Measurements from ENCODE around the gene TMEM185B.

DNA sequence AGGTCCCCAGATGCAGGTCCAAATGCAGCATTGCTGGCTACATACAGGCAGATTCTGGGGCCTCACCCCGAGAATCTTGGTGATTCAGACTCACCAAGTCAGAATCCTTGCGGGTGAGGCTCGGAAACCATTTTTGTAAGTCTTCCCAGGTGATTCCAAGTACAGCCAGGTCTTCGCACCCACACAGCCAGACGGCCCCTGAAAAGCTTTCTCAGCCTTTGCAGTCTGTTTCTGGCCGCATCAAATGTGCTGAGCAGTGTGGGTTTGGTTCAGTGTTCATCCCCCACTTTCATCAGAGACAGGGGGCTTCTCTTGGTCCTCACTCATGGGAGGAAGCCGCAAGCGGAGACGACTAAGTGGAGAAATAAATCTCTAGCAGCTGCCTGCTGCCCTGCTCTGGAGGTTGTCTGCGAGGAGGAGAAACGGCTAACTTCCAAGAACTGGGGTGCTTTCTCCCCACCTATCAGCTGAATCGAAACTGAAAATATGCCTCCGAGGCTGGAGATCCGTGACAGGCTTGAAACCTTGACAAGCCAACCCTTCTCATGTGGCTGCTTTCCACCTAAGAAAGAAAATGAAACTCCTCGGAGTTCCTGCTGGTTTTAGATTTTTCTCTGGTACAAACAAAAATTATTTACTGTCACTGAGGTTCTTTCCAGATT, 8.9 kb upstream of the TMEM185B start:
- TF ChIP-seq, protein P1, sequence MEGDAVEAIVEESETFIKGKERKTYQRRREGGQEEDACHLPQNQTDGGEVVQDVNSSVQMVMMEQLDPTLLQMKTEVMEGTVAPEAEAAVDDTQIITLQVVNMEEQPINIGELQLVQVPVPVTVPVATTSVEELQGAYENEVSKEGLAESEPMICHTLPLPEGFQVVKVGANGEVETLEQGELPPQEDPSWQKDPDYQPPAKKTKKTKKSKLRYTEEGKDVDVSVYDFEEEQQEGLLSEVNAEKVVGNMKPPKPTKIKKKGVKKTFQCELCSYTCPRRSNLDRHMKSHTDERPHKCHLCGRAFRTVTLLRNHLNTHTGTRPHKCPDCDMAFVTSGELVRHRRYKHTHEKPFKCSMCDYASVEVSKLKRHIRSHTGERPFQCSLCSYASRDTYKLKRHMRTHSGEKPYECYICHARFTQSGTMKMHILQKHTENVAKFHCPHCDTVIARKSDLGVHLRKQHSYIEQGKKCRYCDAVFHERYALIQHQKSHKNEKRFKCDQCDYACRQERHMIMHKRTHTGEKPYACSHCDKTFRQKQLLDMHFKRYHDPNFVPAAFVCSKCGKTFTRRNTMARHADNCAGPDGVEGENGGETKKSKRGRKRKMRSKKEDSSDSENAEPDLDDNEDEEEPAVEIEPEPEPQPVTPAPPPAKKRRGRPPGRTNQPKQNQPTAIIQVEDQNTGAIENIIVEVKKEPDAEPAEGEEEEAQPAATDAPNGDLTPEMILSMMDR (IDR thresholded peaks at IDR 0.05; ENCODE audit: insufficient read depth, low read length, poor library complexity, severe bottlenecking): no peak
- TF ChIP-seq EZH2phosphoT487 (conservative IDR thresholded peaks at IDR 0.05; ENCODE audit: low read length): no peak
